Activated CD4-positive, CD25-positive, alpha-beta regulatory T cell treated with anti-CD3 and anti-CD28 coated beads, Interleukin-2, amount 50 U/mL, for 24 hours (primary cell): Measurements from ENCODE around the gene C22orf23.
A peak's percentile ranks its signal among the peaks of the same experiment; 100 is the strongest.
"Not testable (repeated sequence)": the region's sequence is repeated elsewhere in the genome, so short reads cannot be mapped to it uniquely, and the experiment has no call there.

Experiments
- ATAC-seq, 2 donors: fragments of 150-1000 bp; cut with Tn5 transposase; one replicate each; pipeline ENCODE4 v1.10.0; 2021; ENCODE audit warnings: mild to moderate bottlenecking in 1 of 2, moderate library complexity in 1 of 2

C22orf23 gene

GRCh38 chr22:37982151-37982785, 28.9 kb upstream of the C22orf23 start:
- peak in 1 of 2 donors; percentile 10 for ATAC-seq

DNA sequence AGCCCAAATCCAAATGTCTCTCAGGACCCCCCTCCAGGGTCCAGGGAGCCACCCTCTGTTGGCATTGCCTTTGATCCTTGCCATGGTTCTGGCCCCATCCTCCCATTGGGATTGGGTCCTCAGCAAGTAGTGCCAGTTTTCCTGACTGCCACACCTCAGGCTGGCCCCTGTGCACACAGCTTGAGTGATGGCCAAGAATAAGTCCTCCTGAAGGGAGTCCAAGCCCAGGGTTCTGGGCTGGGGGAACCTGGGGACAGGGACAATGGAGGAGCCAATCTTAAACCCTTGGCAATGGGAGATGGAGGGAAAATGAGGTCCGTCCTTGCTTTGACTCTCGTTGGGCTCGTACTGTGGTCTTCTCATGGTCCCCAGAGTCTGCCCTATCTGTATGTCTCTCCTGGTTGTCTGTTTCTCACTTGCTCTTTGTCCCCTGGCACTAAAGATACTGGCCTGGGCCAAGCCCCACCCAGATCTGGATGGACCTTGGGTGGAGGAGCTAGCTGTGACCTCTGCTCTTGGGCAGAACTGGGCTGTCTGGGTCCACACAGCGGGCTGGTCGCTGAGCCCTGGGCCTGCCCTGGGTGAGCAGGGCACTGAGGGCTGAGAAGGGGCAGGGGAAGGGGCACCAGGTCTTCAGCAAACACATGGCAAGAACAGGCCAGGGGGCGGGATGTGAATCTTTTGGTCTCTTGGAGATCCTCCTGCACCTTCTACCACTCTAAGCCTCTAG, 28.0 kb upstream of the C22orf23 start:
- ATAC-seq: no peak

- ATAC-seq: no peak
Measured at GRCh38 chr22:37979782-37980181, 26.4 kb upstream of the C22orf23 start.

DNA sequence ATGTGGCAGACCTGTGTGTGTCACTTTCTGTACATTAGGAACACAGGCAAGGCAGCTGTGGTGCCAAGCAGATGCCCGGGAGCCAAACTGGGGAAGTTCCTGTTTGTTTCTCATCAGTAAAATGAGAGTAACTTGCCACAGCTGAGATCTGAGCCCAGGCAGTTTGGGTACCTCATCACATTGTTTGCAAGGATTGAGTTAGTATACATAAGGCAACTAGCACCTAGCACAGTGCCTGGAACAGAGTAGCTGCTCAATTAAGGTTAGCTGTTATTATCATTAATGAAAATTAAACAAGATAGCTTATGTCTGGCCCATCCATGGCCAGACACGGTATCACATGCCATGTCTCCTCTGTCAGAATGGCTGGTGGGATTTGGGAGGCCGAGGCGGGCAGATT, 23.1 kb upstream of the C22orf23 start:
- ATAC-seq: no peak

GRCh38 chr22:37976022-37976421, 22.6 kb upstream of the C22orf23 start:
- ATAC-seq: not testable (repeated sequence)

GRCh38 chr22:37975153-37975552, 21.8 kb upstream of the C22orf23 start:
- no peak for ATAC-seq

- ATAC-seq: no peak
Measured at GRCh38 chr22:37973271-37974170, 20.1 kb upstream of the C22orf23 start.

- no peak for ATAC-seq
Measured at GRCh38 chr22:37972527-37972926, 19.1 kb upstream of the C22orf23 start.

DNA sequence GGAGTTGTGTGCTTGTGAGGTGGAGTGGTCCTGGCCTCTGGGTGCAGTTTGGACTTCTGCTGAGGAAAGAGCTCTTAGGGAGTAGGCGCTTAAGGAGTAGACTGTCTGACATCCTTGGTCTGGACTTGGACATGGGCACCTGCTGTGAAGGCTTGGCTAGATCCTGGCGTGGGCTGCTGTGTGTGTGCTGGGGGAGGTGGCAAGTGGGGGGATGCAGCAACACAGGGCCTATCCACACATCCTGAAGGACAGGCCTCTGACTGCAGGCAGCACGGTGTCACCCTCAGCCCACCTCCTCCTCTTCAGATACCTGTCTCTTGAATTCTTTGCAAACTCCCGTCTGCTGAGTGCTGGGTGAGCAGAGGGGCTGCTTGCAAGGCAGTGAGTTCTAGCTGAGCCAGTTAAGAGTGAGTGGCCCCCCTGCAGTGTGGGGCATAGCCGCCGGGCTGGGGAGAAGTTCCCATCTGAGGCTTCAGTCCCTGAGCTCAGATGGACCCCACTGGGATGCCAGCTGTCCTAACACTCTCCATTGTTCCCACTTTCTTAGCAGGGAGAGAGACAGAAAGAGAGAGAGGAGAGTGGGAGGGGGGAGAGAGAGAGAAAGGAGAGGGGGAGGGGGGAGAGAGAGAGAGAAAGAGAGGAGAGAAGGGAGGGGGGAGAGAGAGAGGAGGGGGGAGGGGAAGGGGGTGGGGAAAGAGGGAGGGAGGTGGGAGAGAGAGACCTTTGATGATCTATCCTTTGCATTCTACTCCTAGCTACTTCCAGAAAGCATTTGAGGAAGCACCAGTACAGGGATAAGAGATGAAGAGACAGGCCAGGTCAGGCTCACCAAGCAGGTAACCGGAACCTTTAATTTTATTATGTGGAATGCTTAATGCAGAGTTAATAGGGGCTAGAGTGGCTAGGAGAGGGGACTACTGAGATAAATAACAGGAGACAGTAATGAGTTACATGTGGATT, 18.4 kb upstream of the C22orf23 start:
- ATAC-seq: no peak

GRCh38 chr22:37970864-37971263, 17.5 kb upstream of the C22orf23 start:
- ATAC-seq: no peak

DNA sequence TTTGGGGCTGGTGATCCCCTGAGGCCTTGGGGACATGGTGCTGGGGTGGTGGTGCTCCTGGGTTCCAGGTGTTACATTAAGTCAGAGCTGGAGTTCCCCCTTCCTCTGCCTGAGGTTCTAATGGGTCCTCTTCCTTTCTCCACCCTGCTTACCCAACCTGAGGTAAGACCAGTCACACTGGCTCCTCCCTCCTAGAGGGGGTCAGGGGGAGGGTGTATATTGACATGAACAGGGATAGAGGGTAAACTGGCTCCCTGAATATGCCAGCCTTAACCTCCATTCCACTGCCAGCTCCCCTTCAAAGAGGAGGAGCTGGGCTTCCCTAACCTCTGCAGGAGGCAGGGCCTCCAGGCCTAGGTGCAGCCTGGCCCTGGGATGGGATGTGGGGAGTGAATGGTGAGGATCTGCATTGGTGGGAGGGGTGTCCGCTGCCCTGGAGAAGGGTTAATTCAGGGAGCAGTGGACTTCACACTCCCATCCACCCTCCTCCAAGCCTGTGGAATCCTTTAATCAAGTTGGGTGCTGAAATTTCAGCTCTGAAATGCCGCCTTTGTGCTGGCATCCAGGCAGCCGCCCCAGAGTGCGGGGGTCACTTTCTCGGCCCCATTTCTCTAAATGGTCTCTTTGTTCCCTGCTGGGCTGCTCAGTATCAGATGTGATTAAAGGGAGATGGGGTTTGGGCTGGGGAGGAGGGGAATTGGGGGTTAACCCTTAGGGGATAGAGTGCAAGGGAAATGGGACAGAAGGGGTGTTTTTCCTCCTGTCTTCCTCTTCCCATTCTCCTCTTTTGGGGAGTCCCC, 15.3 kb upstream of the C22orf23 start:
- no peak for ATAC-seq

DNA sequence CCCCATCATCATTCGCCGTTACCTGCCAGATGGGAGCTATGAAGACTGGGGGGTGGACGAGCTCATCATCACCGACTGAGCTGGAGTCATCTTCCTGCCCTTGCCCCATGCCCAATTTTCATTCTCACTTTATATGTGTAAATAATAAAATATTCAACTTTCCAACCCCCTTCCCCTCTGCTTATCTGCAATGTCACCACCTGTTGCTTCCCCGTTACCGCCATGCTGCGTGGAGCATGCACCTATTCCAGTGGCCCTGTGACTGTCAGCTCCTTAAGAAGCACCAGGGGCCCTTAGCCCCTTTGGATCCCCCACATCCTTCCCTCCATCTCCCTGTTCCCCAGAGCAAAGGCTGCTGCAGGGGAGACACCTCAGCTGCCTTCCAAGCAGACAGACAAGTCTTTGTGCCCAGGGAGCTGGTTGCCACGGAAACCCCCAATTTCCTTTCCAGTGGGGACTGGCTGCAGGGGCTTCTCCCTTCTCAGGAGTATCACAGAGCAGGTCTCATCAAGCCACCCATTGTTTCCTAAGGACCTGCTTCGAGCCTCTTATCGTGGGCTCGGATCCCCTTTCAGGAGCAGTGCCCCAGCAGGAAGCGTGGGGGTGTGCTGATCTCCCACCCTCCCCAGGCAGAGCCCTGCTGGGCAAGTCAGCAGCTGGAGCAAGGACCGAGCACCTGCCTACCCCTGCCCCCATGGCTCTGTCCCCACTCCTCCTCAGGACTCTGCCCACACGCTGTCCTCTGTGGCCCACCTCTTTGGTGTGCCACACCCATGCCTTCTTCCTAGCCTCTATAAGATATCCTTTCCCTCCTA, 14.4 kb upstream of the C22orf23 start:
- no peak for ATAC-seq

GRCh38 chr22:37967147-37967546, 13.7 kb upstream of the C22orf23 start:
- ATAC-seq: no peak

DNA sequence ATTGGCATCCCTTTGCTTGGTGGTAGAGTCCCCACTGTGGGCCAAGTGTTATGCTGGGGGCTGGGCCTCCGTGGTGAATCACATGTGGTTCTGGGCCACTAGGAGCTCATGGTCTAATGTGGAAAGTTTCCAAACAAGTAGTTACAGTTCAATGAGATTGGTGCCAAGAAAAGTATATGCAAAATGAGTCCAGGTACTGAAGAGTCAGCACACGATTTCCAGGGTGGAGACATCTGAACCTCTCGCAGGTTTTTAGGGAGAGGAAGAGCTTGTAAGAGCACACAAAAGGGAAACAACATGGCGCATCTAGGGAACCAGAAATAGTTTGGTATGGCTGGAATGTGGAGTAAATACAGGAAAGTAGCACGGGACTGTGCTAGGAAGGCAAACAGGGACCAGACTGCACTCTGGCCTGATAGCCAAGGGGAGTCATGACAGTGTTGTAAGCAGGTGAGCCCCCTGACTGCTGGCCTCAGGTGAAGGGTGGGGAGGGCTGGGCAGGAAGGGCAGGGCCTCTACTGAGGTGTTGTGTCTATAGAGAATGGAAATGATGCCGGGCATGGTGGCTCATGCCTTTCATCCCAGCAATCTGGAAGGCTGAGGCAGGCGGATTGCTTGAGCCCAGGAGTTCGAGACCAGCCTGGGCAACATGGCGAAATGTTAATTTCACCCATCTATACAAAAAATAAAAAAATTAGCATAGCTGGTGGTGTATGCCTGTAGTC, 12.7 kb upstream of the C22orf23 start:
- no peak for ATAC-seq

GRCh38 chr22:37961062-37961461, 7.7 kb upstream of the C22orf23 start:
- no peak for ATAC-seq

GRCh38 chr22:37959231-37959825, 5.9 kb upstream of the C22orf23 start:
- no peak for ATAC-seq

DNA sequence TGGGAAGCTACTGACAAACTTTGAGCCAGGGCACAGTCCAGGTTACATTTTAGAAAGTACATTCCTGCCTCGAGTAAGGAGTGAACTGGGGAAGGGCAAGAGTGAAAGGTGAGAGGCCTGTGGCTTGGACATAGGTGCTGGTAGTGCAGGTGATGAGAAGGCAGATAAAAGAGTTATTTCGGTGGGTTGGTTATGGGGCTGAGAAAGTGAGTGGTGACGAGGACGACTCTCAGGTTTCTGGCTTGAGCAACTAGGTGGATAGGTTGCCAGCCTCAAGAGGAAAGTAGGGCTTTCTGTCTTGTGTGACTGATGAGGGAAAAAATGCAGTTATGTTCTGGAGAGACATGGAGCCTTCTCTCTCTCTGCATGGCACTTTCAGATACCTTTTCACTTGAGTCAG, 3.8 kb upstream of the C22orf23 start:
- no peak for ATAC-seq

DNA sequence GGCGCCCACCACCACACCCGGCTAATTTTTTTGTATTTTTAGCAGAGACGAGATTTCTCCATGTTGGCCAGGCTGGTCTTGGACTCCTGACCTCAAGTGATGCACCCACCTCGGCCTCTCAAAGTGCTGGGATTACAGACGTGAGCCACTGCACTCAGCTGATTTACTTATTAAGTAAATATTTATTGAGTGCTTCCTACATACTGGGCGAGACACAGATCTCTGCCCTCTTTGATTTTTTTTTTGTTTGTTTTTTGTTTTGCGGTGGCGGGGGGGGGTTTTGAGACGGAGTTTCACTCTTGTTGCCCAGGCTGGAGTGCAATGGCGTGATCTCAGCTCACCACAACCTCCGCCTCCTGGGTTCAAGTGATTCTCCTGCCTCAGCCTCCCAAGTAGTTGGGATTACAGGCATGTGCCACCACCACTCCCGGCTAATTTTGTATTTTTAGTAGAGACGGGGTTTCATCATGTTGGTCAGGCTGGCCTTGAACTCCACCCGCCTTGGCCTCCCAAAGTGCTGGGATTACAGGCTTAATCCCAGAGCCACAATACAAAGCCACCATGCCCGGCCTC, 2.5 kb upstream of the C22orf23 start:
- ATAC-seq: not testable (repeated sequence)

- ATAC-seq: no peak
Measured at GRCh38 chr22:37954686-37955085, 1.3 kb upstream of the C22orf23 start.
